PC-9 (cell line): ENCODE data around the gene UROS. TPM values are rescaled to one million over a fixed set of nuclear protein-coding genes. Genes with fewer than 3 reads are reported as not detected.

Experiments used
- BruUV-seq: library from RNA; stranded (reverse); fragments of 400-500 nt; replicated peaks from 2 replicates; lab custom pipeline; 2021; lab: Mats Ljungman, UMichigan
- CTCF ChIA-PET: fragments of 300-600 bp; sonication (Branson Sonifier 250); formaldehyde crosslinking; loops from one replicate; lab custom pipeline; 2022; ENCODE audit warnings: antibody characterized with exemption; lab: Charles Lee
- POLR2A ChIA-PET: fragments of 300-600 bp; sonication (Branson Sonifier 250); formaldehyde crosslinking; loops from one replicate; lab custom pipeline; 2022; ENCODE audit warnings: antibody characterized with exemption; ENCODE audit not compliant: unreplicated experiment; lab: Charles Lee
- DNase-seq, 2 experiments: peaks; one replicate each; pipeline versions ENCODE4 v3.0.0 to v3.0.0-alpha.2; 2015 to 2022; ENCODE audit warnings: mixed read lengths in 1 of 2
- H2AFZ ChIP-seq: fragments of 200-600 bp; sonication (generic); 2 replicates; pipeline ENCODE4 v1.8.1; 2017; ENCODE audit warnings: antibody characterized with exemption
- H3F3A ChIP-seq: fragments of 200-600 bp; sonication (generic); 2 replicates; pipeline ENCODE4 v1.8.1; 2017; ENCODE audit warnings: antibody characterized with exemption, mild to moderate bottlenecking, low read depth; ENCODE audit not compliant: insufficient read depth
- H3K27ac ChIP-seq: fragments of 200-600 bp; sonication (generic); 2 replicates; pipeline ENCODE4 v1.6.1; 2016; ENCODE audit warnings: mixed run types
- H3K27me3 ChIP-seq: fragments of 200-600 bp; sonication (generic); 2 replicates; pipeline ENCODE4 v1.6.1; 2016; ENCODE audit warnings: low read depth, mixed run types; ENCODE audit not compliant: insufficient read depth
- H3K36me3 ChIP-seq: fragments of 200-600 bp; sonication (generic); 2 replicates; pipeline ENCODE4 v1.6.1; 2016; ENCODE audit warnings: low read depth, mixed run types
- H3K4me1 ChIP-seq: fragments of 200-600 bp; sonication (generic); replicated peaks from 2 replicates; pipeline ENCODE4 v1.6.1; 2016; ENCODE audit warnings: mixed run types; ENCODE audit not compliant: insufficient read depth
- H3K4me2 ChIP-seq: fragments of 200-600 bp; sonication (generic); 2 replicates; pipeline ENCODE4 v1.6.1; 2017; ENCODE audit warnings: mixed run types
- H3K4me3 ChIP-seq: fragments of 200-600 bp; sonication (generic); 2 replicates; pipeline ENCODE4 v1.6.1; 2016; ENCODE audit warnings: mixed run types
- H3K79me2 ChIP-seq: fragments of 200-600 bp; sonication (generic); 2 replicates; pipeline ENCODE4 v1.6.1; 2017; ENCODE audit warnings: low read depth, mixed run types
- H3K9me2 ChIP-seq: fragments of 200-600 bp; sonication (generic); 2 replicates; pipeline ENCODE4 v1.8.1; 2017; ENCODE audit warnings: mild to moderate bottlenecking; ENCODE audit not compliant: insufficient read depth
- H3K9me3 ChIP-seq: fragments of 200-600 bp; sonication (generic); 2 replicates; pipeline ENCODE4 v1.8.1; 2016; ENCODE audit warnings: low read depth; ENCODE audit not compliant: insufficient read depth
- H4K20me1 ChIP-seq: fragments of 200-600 bp; sonication (generic); 2 replicates; pipeline ENCODE4 v1.8.1; 2017; ENCODE audit not compliant: insufficient read depth
- EZH2 ChIP-seq: fragments of 200-600 bp; sonication (generic); IDR thresholded peaks from 2 replicates; pipeline ENCODE4 v1.8.0; 2017; ENCODE audit warnings: antibody characterized with exemption, low read depth
- intact Hi-C: fragments of 100-400 bp; cut with micrococcal nuclease; formaldehyde crosslinking; loops from one replicate; pipeline ENCODE4 v1.10.0; 2022; ENCODE audit not compliant: unreplicated experiment
- total RNA-seq: library from RNA; stranded (reverse); gene quantifications from 2 replicates; pipeline ENCODE4 v1.2.3, GENCODE V29; 2021
- TF ChIP-seq, protein P1 (sequence below): fragments of 200-600 bp; sonication (generic); conservative IDR thresholded peaks from 2 replicates; pipeline ENCODE4 v1.6.1; 2017; ENCODE audit warnings: mixed run types, antibody characterized with exemption, mild to moderate bottlenecking, moderate library complexity

Gene UROS
- total RNA-seq, 1 experiment from 2014 or later, result 35.1 TPM

DNA sequence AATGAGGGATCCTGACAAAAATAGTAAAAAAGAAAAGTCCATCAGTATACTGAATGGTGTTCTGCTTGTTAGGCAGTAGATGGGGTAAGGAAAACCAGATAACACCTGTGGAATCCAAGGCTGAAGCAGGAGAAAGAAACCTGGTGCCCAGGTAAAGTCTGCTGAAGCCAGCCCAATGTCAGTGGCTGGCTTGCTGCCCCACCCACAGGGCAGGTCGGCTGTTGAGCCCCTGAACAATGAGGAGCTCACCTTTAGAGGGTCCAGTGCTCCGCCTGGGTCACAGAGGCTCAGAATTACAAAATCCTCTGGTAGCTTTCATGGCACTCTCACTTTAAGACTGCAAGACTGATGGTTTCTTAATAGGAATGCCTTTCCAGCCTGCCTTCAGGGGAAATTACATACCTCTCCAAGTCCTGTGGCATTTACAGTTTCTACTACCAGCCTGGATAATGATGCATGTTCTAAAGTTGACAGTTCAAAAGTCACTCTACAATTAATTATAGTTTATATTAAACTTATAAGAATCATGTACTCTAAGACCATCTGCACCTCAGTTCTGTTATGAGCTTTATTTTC is 34.2 kb upstream of the UROS start:
- no peaks in the 10 kb centered on the region for H3K9me2 ChIP-seq
- H3K36me3 ChIP-seq, result peaks cover 5% of the 10 kb centered on the region; the same call in 1 of the 2 replicates
- H3F3A ChIP-seq, result no peaks in the 10 kb centered on the region
- H4K20me1 ChIP-seq, result no peaks in the 10 kb centered on the region
- H3K4me1 ChIP-seq, result no peaks in the 10 kb centered on the region
- no peaks in the 10 kb centered on the region for H3K79me2 ChIP-seq
- H3K27ac ChIP-seq, result no peak overlapping the region
- H3K4me3 ChIP-seq, result no peak overlapping the region
- CTCF ChIA-PET, result no interaction called here
- no peak overlapping the region for H2AFZ ChIP-seq
- DNase-seq, result no peak
- intact Hi-C loops, result no loop called here
- BruUV-seq, result no TSS peak
- no peaks in the 10 kb centered on the region for H3K9me3 ChIP-seq
- H3K4me2 ChIP-seq, result no peak overlapping the region
- POLR2A ChIA-PET, result no interaction called here
- H3K27me3 ChIP-seq, result no peaks in the 10 kb centered on the region
- TF ChIP-seq, protein P1, sequence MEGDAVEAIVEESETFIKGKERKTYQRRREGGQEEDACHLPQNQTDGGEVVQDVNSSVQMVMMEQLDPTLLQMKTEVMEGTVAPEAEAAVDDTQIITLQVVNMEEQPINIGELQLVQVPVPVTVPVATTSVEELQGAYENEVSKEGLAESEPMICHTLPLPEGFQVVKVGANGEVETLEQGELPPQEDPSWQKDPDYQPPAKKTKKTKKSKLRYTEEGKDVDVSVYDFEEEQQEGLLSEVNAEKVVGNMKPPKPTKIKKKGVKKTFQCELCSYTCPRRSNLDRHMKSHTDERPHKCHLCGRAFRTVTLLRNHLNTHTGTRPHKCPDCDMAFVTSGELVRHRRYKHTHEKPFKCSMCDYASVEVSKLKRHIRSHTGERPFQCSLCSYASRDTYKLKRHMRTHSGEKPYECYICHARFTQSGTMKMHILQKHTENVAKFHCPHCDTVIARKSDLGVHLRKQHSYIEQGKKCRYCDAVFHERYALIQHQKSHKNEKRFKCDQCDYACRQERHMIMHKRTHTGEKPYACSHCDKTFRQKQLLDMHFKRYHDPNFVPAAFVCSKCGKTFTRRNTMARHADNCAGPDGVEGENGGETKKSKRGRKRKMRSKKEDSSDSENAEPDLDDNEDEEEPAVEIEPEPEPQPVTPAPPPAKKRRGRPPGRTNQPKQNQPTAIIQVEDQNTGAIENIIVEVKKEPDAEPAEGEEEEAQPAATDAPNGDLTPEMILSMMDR, result no peak
- no peak for TF ChIP-seq EZH2

DNA sequence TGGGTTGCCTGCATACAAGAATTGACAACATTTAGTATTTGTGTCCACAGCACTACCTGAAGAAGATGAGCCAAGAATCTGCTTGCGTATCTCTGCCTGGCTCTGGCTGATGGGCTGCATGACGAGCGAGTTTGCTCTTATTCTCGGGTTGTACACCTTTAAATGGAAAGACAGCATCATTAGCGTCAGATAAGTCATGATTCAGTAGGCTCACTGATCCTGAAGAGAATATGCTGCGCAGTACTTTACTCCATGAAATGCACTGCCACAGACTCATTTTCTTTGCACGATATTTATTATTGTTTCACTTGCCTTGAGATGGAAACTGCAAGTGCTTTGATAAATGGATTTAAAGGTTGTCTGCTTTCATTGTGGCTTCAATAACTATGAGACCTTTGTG is 29.4 kb upstream of the UROS start:
- no peak overlapping the region for H2AFZ ChIP-seq
- DNase-seq, result no peak
- ChIA-PET CTCF (no interaction called here), POLR2A (no interaction called here)
- no peaks in the 10 kb centered on the region for H3K79me2 ChIP-seq
- peaks cover 5% of the 10 kb centered on the region; the same call in 1 of the 2 replicates for H3K36me3 ChIP-seq
- no peaks in the 10 kb centered on the region for H4K20me1 ChIP-seq
- TF ChIP-seq EZH2, result no peak
- TF ChIP-seq, protein P1, result no peak
- intact Hi-C loops, result no loop called here
- no peak overlapping the region for H3K27ac ChIP-seq
- no peak overlapping the region for H3K4me3 ChIP-seq
- no peaks in the 10 kb centered on the region for H3K9me3 ChIP-seq
- H3K4me2 ChIP-seq, result no peak overlapping the region
- H3K27me3 ChIP-seq, result no peaks in the 10 kb centered on the region
- no peaks in the 10 kb centered on the region for H3K4me1 ChIP-seq
- H3K9me2 ChIP-seq, result no peaks in the 10 kb centered on the region
- no peaks in the 10 kb centered on the region for H3F3A ChIP-seq
- BruUV-seq, result no TSS peak

DNA sequence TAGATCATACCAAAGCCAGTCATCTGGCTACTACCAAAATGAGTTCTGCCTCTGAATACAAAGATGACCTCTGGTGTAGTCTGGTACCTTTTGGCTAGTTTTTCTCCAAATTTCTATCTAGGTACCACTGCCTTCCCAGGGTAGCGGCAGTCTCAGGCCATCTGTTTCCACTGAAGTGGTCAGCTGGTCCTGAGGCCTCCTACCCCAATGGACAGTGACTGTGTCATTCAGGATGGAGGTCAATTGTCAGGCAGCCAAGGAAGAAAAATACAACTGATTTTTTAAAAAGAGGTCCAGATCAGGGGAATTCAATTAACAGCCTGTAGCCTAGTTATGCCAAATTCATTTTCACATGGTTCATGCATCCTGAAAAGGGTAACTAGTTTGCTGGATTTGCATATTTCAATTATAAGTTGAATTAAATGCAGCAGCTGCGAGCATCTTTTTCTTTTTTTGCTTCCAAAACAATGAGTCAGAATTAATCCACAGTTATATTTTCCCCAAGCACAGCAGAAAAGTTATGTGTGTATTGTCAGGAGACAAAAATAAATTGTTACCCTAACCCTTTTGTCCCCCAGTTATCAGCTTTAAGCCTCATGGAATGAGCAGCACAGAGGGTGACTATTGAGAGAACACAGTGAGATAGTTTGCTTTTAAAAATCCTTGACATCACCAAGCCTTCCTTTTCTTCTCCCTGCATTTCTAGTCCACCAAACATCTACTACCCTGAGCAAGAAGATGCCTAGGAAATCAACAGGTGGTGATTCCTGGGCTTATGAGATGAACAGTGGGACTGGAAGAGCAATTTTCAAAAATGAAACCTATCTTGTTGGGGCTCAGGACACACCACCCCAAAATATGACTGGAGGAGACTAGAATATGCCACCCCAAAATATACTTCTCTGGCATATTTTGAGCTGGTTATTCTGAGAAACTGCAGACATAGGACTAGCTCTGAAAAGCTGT is 28.0 kb upstream of the UROS start:
- intact Hi-C loops, result no loop called here
- BruUV-seq, result no TSS peak
- Histone ChIP-seq H3K27me3 (no peaks in the 10 kb centered on the region), H3F3A (no peaks in the 10 kb centered on the region), H3K4me2 (no peak overlapping the region), H3K36me3 (0 out of 2 replicates have a peak, but pooled peaks cover 5% of the 10 kb centered on the region), H3K4me3 (no peak overlapping the region), H3K27ac (no peak overlapping the region), H3K9me3 (no peaks in the 10 kb centered on the region), H3K9me2 (no peaks in the 10 kb centered on the region), H4K20me1 (no peaks in the 10 kb centered on the region), H3K4me1 (no peaks in the 10 kb centered on the region), H2AFZ (no peak overlapping the region), H3K79me2 (no peaks in the 10 kb centered on the region)
- no peak for DNase-seq
- TF ChIP-seq, protein P1, result no peak
- TF ChIP-seq EZH2, result no peak
- POLR2A ChIA-PET, result no interaction called here
- CTCF ChIA-PET, result interaction anchor here (0.7 kb wide), 1 partner anchor 876 kb away, joined by 5 read pairs; no protein-coding TSS in a partner anchor
